Fibroblast of skin of scalp (primary cell): ENCODE data around the gene RELN.
"Not testable (repeated sequence)": the region's sequence is repeated elsewhere in the genome, so short reads cannot be mapped to it uniquely, and the experiment has no call there.

Experiments used
- DNase-seq: peaks from one replicate; pipeline ENCODE4 v3.0.0-alpha.2; 2013

Gene RELN

GRCh38 chr7:103824251-103824650, 165.2 kb downstream of the RELN start:
- DNase-seq: no peak

DNA sequence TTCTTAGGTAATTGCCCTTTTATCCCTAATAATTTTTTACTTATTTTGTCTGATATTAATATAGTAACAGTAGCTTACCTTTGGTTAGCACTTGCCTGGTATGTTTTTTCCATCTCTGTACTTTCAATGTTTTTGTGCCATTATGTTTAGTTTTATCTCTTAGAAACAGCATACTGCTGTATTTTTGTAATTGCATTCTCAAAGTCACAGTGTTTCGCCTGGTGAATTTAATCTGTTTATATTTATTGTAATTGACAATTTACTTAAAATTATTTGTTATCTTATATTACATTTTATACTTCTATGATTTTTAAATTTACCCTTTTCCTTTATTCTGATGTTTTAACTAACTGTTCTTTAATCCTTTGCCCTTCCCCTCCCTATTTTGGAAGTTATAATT, 166.4 kb downstream of the RELN start:
- DNase-seq: no peak

- DNase-seq: no peak
Observed at GRCh38 chr7:103821092-103821491, 168.4 kb downstream of the RELN start.

DNA sequence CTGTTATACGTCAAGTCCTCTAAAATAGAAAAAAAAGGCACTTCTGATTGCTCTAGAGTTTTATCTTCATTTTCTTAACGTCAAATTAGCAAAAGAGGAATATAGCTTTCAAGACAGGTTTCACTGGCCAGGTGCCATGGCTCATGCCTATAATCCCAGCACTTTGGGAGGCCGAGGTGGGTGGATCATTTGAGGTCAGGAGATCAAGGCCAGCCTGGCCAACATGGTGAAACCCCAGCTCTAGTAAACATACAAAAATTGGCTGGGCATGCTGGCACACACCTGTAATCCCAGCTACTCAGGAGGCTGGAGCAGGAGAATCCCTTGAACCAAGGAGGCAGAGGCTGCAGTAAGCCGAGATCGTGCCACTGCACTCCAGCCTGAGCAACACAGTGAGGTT, 173.5 kb downstream of the RELN start:
- not testable (repeated sequence) for DNase-seq

DNA sequence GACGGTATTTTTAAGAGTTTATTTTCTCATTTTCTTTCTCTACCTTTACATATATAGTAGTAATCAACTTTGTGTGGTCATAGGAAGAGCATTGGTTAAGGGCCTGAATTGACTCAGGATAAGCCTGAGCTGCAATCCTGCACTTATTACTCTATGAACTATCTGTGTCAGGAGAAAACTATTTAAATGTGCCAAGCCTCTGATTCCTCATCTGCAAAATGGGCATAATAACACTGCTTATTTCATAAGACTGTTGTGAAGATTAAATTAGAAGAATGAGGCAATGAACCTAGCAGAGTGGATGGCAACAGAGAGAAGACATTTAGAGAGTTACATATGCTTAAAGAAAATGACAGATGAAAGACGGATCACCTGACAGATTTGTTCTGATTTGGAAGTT, 175.5 kb downstream of the RELN start:
- no peak for DNase-seq

- DNase-seq: no peak
Observed at GRCh38 chr7:103811997-103812396, 177.5 kb downstream of the RELN start.

GRCh38 chr7:103811290-103811689, 178.2 kb downstream of the RELN start:
- no peak for DNase-seq

- DNase-seq: no peak
Observed at GRCh38 chr7:103810112-103810744, 179.2 kb downstream of the RELN start.

DNA sequence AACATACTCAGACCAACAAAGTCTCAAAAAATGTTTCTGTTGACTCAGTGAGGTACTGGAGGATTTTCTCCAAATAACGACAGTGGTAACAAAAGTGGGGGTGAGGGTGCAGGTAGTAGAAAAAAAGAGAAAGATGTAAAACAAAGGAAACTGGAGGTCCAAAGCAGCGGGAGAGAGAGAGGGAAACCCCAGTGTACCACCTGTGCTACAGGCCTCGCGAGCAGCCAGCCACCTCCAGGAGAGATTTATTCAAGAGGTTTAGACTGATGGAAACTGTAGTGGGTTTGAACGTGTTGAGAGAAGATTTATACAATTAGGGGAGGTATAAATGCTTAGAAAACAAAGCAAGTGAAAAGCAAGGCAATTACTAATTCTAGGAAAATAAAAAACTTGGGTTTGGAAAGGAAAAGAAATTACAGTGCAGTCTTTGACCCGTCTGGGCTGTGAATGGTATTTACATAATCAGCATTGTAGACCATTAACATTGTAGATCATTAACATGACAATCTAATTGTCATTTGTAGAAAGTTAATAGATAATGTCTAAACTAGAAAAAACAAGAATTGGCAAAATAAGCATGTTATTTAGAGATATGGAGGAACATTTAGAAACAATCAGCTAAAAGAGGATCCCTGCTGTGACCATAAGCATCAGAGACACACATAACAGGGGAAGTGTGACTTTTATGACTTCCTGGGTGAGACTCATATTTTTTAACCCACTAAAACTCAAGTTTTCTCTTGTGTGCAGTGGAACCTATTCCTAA, 180.0 kb downstream of the RELN start:
- no peak for DNase-seq

GRCh38 chr7:103805346-103805745, 184.1 kb downstream of the RELN start:
- DNase-seq: no peak

GRCh38 chr7:103803631-103804030, 185.8 kb downstream of the RELN start:
- no peak for DNase-seq

- DNase-seq: no peak
Observed at GRCh38 chr7:103799298-103799697, 190.2 kb downstream of the RELN start.

DNA sequence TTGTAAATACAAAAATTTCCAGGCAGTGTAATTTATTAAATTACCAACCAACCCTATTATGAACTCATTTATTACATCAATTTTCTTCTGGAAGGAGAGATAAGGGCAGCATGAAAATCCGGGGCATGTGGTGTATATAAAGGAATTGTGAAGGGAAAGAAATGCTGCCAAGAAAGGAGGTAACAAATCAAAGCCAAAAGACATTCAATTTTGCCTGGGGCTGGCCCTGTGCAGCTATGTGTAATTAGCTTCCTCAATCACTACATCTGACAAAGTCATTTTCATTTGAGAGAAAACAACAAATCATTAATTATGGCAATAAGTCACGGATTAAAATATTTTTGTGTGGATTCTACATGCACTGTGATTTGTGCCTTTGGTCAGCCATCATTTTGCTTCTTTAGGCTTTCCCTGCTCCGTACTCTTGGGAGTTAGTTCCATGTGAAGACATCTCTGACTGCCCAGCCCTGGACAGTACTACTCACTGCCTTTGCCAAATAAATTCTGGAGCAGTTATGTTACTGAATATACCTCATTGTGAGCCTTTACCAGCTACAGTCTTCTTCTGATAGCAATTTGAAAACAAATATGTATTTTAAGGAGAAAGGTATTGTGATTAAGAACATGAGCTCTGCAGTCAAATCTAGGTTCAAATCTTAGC, 191.7 kb downstream of the RELN start:
- no peak for DNase-seq

GRCh38 chr7:103796327-103796962, 193.0 kb downstream of the RELN start:
- no peak for DNase-seq

GRCh38 chr7:103795787-103796186, 193.7 kb downstream of the RELN start:
- DNase-seq: no peak

- no peak for DNase-seq
Observed at GRCh38 chr7:103795107-103795506, 194.4 kb downstream of the RELN start.

DNA sequence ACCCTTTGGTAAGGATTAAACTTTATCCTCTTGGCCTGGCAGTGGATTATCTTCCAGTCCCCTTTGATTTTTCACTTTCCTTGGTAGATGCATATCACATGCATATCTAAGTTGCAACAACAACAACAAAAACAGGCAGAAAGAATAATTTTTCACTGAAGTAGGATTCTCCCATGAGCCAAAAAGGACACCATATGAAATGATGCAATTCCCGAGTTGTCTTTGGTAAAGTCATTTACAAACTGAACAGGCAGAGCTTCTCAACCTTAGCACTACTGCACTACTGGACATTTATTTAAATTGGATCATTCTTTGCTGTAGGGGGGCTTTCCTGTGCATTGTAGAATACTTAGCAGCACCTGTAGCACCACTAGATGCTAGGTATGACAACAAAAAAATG, 195.0 kb downstream of the RELN start:
- DNase-seq: no peak

- no peak for DNase-seq
Observed at GRCh38 chr7:103793614-103794013, 195.8 kb downstream of the RELN start.

DNA sequence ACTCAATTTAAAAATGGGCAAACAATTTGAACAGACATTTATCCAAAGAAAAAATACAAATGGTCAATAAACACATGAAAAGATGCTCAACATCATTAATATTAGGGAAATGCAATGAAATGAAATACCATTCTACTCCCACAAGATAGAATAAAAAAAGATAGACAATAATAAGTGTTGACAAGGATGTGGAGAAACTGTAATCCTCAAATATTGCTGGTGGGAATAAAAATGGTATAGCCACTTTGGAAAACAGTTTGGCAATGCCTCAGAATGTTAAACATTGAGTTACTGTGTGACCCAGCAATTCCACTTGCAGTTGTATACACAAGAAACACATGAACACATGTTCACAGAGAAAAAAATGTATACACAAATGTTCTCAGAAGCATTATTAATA, 197.6 kb downstream of the RELN start:
- DNase-seq: no peak

DNA sequence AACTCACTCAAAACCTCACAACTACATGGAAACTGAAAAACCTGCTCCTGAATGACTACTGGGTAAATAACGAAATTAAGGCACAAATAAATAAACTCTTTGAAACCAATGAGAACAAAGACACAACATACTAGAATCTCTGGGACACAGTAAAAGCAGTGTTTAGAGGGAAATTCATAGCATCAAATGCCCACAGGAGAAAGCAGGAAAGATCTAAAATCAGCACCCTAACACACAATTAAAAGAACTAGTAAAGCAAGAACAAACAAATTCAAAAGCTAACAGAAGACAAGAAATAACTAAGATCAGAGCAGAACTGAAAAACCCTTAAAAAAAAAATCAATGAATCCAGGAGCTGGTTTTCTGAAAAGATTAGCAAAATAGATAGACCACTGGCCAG, 202.4 kb downstream of the RELN start:
- not testable (repeated sequence) for DNase-seq

GRCh38 chr7:103784646-103785286, 204.7 kb downstream of the RELN start:
- DNase-seq: no peak

DNA sequence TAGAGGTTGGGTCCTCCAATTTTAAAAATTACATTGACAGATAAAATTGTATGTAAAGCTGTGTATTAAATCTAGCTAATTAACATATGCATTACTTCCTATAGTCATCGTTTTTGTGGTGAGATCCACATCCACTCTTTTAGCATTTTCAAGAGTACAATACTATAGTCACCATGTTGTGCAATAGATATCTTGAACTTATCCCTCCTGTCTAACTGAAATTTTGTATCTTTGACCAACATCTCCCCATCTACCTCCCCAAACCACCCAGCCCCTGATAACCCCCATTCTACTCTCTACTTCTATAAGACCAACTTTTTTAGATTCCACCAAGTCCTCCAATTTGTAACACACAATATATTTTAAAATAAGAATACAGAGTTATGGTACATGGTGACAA, 208.0 kb downstream of the RELN start:
- DNase-seq: no peak

DNA sequence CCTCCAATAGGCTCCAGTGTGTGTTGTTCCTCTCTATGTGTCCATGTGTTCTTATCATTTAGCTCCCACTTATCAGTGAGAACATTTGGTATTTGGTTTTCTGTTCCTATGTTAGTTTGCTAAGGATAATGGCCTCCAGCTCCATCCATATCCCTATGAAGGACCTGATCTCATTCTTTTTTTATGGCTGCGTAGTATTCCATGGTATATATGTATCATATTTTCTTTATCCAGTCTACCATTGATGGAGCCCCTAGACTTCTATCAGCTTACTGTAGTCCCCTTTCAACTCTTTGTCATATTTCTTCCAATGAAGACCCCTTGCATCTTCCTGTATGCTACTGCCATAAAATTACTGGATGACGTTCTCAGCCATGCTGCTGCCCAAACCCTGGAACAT, 208.9 kb downstream of the RELN start:
- not testable (repeated sequence) for DNase-seq
